Osteocyte (in vitro differentiated cells): ENCODE results near the gene MTMR4. TPM values are rescaled to one million over a fixed set of nuclear protein-coding genes. Genes with fewer than 3 reads are reported as not detected.

Experiments
- DNase-seq: peaks from one replicate; pipeline ENCODE4 v3.0.0; 2021; ENCODE audit warnings: mixed read lengths; ENCODE audit not compliant: unreplicated experiment; ENCODE audit errors: extremely low spot score
- H3K27ac Mint-ChIP-seq: one replicate; pipeline ENCODE4 v1.8.0; 2021; ENCODE audit warnings: mild to moderate bottlenecking, mixed read lengths; ENCODE audit not compliant: unreplicated experiment
- H3K27me3 Mint-ChIP-seq: one replicate; pipeline ENCODE4 v1.8.0; 2021; ENCODE audit warnings: mixed read lengths; ENCODE audit not compliant: unreplicated experiment
- H3K36me3 Mint-ChIP-seq: one replicate; pipeline ENCODE4 v1.8.0; 2021; ENCODE audit warnings: mixed read lengths; ENCODE audit not compliant: unreplicated experiment
- H3K4me1 Mint-ChIP-seq: one replicate; pipeline ENCODE4 v1.8.0; 2021; ENCODE audit warnings: mixed read lengths; ENCODE audit not compliant: unreplicated experiment
- H3K4me3 Mint-ChIP-seq: one replicate; pipeline ENCODE4 v1.8.0; 2021; ENCODE audit warnings: mild to moderate bottlenecking, moderate library complexity, mixed read lengths; ENCODE audit not compliant: unreplicated experiment
- H3K9me3 Mint-ChIP-seq: one replicate; pipeline ENCODE4 v1.8.0; 2021; ENCODE audit warnings: mixed read lengths; ENCODE audit not compliant: unreplicated experiment
- total RNA-seq: library from RNA; stranded (reverse); gene quantifications from 2 replicates; pipeline ENCODE4 v1.2.1, GENCODE V29; 2021
- TF ChIP-seq, protein P1 (sequence below): fragments of 200-600 bp; sonication (generic); IDR thresholded peaks from 2 replicates; pipeline ENCODE4 v1.5.0; 2021; ENCODE audit warnings: antibody characterized with exemption, mild to moderate bottlenecking, moderate library complexity

The MTMR4 gene
- total RNA-seq, 1 donor from 2014 or later, result 47.4 TPM

DNA sequence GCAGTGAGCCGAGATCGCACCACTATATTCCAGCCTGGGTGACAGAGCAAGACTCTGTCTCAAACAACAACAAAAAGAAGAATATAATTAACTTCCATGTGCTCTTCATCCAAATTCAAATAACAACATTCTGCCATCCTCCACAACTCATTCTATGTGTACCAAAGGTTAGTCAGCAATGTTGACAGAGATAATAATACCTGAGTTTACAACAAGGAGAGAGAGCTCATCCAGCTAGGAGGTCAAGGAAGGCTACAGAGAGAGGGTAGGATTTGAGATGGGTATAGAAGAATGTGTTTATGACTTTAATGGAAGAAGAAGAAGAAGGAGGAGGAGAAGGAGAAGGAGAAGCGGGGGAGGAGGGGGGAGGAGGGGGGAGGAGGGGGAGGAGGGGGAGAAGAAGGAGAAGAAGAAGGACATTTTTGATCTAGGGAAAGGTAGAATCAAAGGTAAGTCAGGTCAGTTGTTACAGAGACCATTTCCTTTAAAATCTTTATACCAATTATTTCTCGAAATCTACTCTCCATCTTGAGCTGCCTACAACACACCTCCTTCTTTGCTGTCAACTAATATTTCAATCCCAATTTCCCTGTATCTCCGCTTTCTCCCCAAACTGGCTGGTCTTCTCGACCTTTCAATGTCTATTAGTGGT is 16.1 kb downstream of the MTMR4 start:
- no peak for DNase-seq

DNA sequence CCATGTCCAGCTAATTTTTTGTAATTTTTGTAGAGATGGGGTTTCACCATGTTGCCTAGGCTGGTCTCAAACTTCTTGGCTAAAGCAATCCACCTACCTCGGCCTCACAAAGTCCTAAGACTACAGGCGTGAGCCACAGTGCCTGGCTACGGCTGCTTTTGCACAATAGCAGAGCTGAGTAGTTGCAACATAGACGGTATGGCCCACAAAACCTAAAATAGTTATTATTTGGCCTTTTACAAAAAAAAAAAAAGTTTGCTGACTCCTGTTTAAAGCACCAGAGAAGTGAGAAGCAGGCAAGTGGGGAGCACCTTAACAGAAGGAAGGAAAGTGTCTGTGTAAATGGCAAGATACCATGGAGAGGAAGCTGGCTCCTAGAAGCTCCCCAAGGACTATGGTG is 20.9 kb downstream of the MTMR4 start:
- TF ChIP-seq, protein P1, sequence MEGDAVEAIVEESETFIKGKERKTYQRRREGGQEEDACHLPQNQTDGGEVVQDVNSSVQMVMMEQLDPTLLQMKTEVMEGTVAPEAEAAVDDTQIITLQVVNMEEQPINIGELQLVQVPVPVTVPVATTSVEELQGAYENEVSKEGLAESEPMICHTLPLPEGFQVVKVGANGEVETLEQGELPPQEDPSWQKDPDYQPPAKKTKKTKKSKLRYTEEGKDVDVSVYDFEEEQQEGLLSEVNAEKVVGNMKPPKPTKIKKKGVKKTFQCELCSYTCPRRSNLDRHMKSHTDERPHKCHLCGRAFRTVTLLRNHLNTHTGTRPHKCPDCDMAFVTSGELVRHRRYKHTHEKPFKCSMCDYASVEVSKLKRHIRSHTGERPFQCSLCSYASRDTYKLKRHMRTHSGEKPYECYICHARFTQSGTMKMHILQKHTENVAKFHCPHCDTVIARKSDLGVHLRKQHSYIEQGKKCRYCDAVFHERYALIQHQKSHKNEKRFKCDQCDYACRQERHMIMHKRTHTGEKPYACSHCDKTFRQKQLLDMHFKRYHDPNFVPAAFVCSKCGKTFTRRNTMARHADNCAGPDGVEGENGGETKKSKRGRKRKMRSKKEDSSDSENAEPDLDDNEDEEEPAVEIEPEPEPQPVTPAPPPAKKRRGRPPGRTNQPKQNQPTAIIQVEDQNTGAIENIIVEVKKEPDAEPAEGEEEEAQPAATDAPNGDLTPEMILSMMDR, result no peak
- H3K27ac Mint-ChIP-seq, result no peak overlapping the region
- no peak overlapping the region for H3K4me3 Mint-ChIP-seq
- no peaks in the 10 kb centered on the region for H3K9me3 Mint-ChIP-seq
- peaks cover 73% of the 10 kb centered on the region for H3K36me3 Mint-ChIP-seq
- H3K27me3 Mint-ChIP-seq, result no peaks in the 10 kb centered on the region
- DNase-seq, result peak; percentile 27
- H3K4me1 Mint-ChIP-seq, result no peaks in the 10 kb centered on the region

More for the DNA sequence above, 16.1 kb downstream of the MTMR4 start:
- Mint-ChIP-seq H3K27me3 (no peaks in the 10 kb centered on the region), H3K27ac (no peak overlapping the region), H3K36me3 (peaks cover 53% of the 10 kb centered on the region), H3K4me1 (no peaks in the 10 kb centered on the region), H3K9me3 (no peaks in the 10 kb centered on the region), H3K4me3 (no peak overlapping the region)
- TF ChIP-seq, protein P1, result no peak

DNA sequence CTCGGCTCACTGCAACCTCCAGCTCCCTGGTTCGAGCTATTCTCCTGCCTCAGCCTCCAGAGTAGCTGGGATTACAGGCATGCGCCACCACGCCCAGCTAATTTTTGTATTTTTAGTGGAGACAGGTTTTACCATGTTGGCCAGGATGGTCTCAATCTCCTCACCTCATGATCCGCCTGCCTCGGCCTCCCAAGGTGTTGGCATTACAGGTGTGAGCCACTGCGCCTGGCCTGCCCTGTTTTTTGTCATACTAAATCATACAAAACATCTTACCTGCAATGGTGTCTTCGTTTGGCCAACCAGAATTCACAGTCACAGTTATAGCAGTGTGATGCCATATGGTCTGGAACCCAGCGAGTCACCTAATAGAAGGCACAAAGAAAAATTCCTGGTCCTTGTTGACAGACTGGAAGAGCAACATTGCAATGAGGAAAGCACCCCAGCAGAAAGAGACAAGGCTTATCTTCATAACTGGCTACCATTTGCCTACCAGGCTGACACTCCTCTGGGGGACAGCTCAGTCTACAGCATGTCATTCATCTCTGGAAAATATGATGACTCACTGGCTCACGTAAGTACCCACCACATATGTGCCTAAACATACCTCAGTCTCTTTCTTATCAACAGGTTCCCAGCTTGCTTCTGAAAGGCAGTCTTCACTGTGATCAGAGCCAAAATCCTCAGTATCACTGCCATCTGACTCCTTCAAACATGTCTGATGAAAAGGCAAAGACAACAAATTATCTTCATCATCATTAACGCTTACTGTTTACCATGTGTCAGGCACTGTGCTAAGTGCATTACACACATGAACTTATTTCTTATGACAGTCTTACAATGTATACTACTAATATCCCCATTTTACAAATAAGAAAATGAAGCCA is 22.0 kb downstream of the MTMR4 start:
- no peaks in the 10 kb centered on the region for H3K27me3 Mint-ChIP-seq
- TF ChIP-seq, protein P1, result no peak
- DNase-seq, result peak; percentile 46
- peaks cover 69% of the 10 kb centered on the region for H3K36me3 Mint-ChIP-seq
- H3K9me3 Mint-ChIP-seq, result no peaks in the 10 kb centered on the region
- no peak overlapping the region for H3K27ac Mint-ChIP-seq
- H3K4me3 Mint-ChIP-seq, result no peak overlapping the region
- H3K4me1 Mint-ChIP-seq, result no peaks in the 10 kb centered on the region

DNA sequence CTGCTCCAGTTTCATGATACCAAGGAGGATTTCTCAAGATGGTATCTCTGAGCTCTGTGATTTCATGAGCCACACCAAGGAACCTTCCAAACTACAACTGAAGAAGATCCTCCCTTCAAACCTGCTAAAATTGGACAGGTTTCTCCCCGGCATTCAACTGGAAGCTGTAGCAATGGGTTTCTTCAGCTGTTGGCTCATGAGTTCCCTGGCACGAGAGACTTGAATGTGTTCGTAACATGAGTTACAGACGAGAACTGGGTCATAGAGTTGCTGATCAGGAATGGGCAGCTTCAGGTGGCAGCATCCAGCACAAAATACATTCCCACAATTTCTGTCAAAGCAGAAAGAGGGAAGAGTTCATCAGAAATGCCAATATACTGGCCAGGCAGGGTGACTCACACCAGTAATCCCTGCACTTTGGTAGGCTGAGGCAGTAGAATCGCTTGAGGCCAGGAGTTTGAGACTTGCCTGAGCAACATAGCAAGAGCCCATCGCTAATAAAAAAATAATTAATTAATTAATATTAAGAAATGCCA is 22.9 kb downstream of the MTMR4 start:
- peaks cover 66% of the 10 kb centered on the region for H3K36me3 Mint-ChIP-seq
- H3K9me3 Mint-ChIP-seq, result no peaks in the 10 kb centered on the region
- H3K27me3 Mint-ChIP-seq, result no peaks in the 10 kb centered on the region
- H3K27ac Mint-ChIP-seq, result no peak overlapping the region
- H3K4me3 Mint-ChIP-seq, result no peak overlapping the region
- H3K4me1 Mint-ChIP-seq, result no peaks in the 10 kb centered on the region
- TF ChIP-seq, protein P1, result no peak
- peak; percentile 25 for DNase-seq

DNA sequence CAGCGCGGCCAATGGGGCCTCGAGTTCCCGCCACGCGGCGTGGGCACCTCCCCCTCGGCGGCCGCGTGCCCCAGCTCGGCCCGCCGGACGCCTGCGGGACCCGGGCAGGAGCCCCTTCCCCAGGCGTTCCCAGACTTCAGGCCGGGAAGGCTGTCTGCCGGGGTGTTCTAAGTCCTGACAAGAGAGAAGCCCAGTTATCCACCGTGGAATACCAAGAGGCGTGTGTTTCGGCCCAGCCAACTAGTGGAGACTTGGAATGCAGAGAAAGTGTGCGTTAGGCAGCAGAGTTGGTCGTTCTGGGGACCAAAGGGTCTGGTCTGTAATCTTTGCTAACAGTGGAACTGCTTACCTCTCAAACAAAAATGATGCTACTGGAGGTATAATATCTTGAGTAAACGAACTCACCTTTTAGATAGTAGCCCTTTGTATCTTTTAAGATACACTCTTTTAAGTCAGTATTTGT is 26.0 kb downstream of the MTMR4 start:
- Mint-ChIP-seq H3K4me3 (no peak overlapping the region), H3K36me3 (peaks cover 43% of the 10 kb centered on the region), H3K27me3 (no peaks in the 10 kb centered on the region), H3K4me1 (no peaks in the 10 kb centered on the region), H3K27ac (no peak overlapping the region), H3K9me3 (no peaks in the 10 kb centered on the region)
- TF ChIP-seq, protein P1, result no peak
- no peak for DNase-seq
